Endodermal cell (in vitro differentiated cells): ENCODE results near the gene AKR1C2. TPM values are rescaled to one million over a fixed set of nuclear protein-coding genes. Genes with fewer than 3 reads are reported as not detected.
"Not testable (repeated sequence)": the region's sequence is repeated elsewhere in the genome, so short reads cannot be mapped to it uniquely, and the experiment has no call there.

Experiments used
- DNase-seq: peaks from one replicate; pipeline ENCODE4 v3.0.0-alpha.2; 2017
- H3K27ac ChIP-seq: 2 replicates; pipeline ENCODE4 v1.5.1; 2013; ENCODE audit warnings: mild to moderate bottlenecking, low read depth, low read length, moderate library complexity
- H3K27me3 ChIP-seq: 2 replicates; pipeline ENCODE4 v1.6.1; 2013; ENCODE audit warnings: mild to moderate bottlenecking, low read length, moderate library complexity; ENCODE audit not compliant: insufficient read depth, control insufficient read depth, poor library complexity, severe bottlenecking
- H3K36me3 ChIP-seq: 2 replicates; pipeline ENCODE4 v1.7.0; 2013; ENCODE audit warnings: mild to moderate bottlenecking, low read length, moderate library complexity; ENCODE audit not compliant: control insufficient read depth, insufficient read depth
- H3K4me1 ChIP-seq: one replicate; pipeline ENCODE4 v1.7.0; 2013; ENCODE audit warnings: low read length; ENCODE audit not compliant: control insufficient read depth, insufficient read depth
- H3K4me3 ChIP-seq: 2 replicates; pipeline ENCODE4 v1.5.1; 2013; ENCODE audit warnings: mild to moderate bottlenecking, low read length, moderate library complexity
- H3K9ac ChIP-seq: 2 replicates; pipeline ENCODE4 v1.6.1; 2013; ENCODE audit warnings: mild to moderate bottlenecking, low read length, moderate library complexity; ENCODE audit not compliant: poor library complexity, severe bottlenecking; ENCODE audit errors: extremely low read depth
- H3K9me3 ChIP-seq: 2 replicates; pipeline ENCODE4 v1.6.1; 2013; ENCODE audit warnings: mild to moderate bottlenecking, low read length, moderate library complexity; ENCODE audit not compliant: control insufficient read depth
- H3K27ac Mint-ChIP-seq: 2 replicates; pipeline ENCODE4 v1.8.0; 2020; ENCODE audit warnings: mixed read lengths
- H3K27me3 Mint-ChIP-seq: 2 replicates; pipeline ENCODE4 v1.8.0; 2021; ENCODE audit warnings: mild to moderate bottlenecking, mixed read lengths; ENCODE audit not compliant: insufficient read depth
- H3K36me3 Mint-ChIP-seq: 2 replicates; pipeline ENCODE4 v1.8.0; 2020; ENCODE audit warnings: low read depth, mixed read lengths
- H3K4me1 Mint-ChIP-seq: 2 replicates; pipeline ENCODE4 v1.8.0; 2020; ENCODE audit warnings: mixed read lengths
- H3K4me3 Mint-ChIP-seq: 2 replicates; pipeline ENCODE4 v1.8.0; 2020; ENCODE audit warnings: mild to moderate bottlenecking, moderate library complexity, mixed read lengths
- H3K9me3 Mint-ChIP-seq: 2 replicates; pipeline ENCODE4 v1.8.0; 2020; ENCODE audit warnings: mild to moderate bottlenecking, mixed read lengths
- CTCF ChIP-seq: fragments of 200-600 bp; sonication (generic); conservative IDR thresholded peaks from 2 replicates; pipeline ENCODE4 v1.5.0; 2021; ENCODE audit warnings: antibody characterized with exemption, mild to moderate bottlenecking
- WGBS, 2 experiments: methylation state at CpG; one replicate each; pipeline versions ENCODE4 v1.1.5 to v1.1.7; 2013; ENCODE audit warnings: missing lambda C conversion rate in 2 of 2, mixed read lengths in 1 of 2; ENCODE audit not compliant: insufficient coverage in 1 of 2, insufficient read length in 1 of 2; 5-methylcytosine and 5-hydroxymethylcytosine counted together
- total RNA-seq, 2 donors: library from RNA; stranded (reverse); fragmentation: NEBNext Ultra II Directional in 1 of 2; extraction: Animal tissue kit (Norgen Biotek cat#: 25700) in 1 of 2; gene quantifications; 2 replicates in 1 of 2; 3 replicates in 1 of 2; pipeline ENCODE4 v1.2.1, GENCODE V29; 2021

The AKR1C2 gene
- total RNA-seq, 2 donors from 2014 or later: 0.33 to 0.89 TPM

- Mint-ChIP-seq H3K4me3 (no peak overlapping the region), H3K9me3 (peaks cover 3% of the 10 kb centered on the region), H3K4me1 (peaks cover 1% of the 10 kb centered on the region), H3K36me3 (no peaks in the 10 kb centered on the region), H3K27me3 (peaks cover 3% of the 10 kb centered on the region), H3K27ac (peak overlapping the region; percentile 15)
- no peak for DNase-seq
- Histone ChIP-seq H3K27ac (no peak overlapping the region), H3K9me3 (no peaks in the 10 kb centered on the region), H3K27me3 (no peaks in the 10 kb centered on the region), H3K4me1 (no peaks in the 10 kb centered on the region), H3K9ac (no peak overlapping the region), H3K36me3 (no peaks in the 10 kb centered on the region), H3K4me3 (no peak overlapping the region)
- 90 to 94% methylated on average over 3 to 5 of the region's 5 CpGs for WGBS, 2 experiments
- no peak for TF ChIP-seq CTCF
Measured at GRCh38 chr10:4941540-4942330, 61.9 kb downstream of the AKR1C2 start.

- H3K9me3 Mint-ChIP-seq, H3K4me3 Mint-ChIP-seq, H3K9ac ChIP-seq, H3K27me3 Mint-ChIP-seq, DNase-seq, H3K27me3 ChIP-seq, H3K4me1 Mint-ChIP-seq, H3K4me1 ChIP-seq, H3K36me3 Mint-ChIP-seq, H3K36me3 ChIP-seq, H3K9me3 ChIP-seq, H3K4me3 ChIP-seq, H3K27ac ChIP-seq, H3K27ac Mint-ChIP-seq: not testable (repeated sequence)
- 92 to 100% methylated on average over 2 of the region's 2 CpGs for WGBS, 2 experiments
Measured at GRCh38 chr10:4940909-4941308, 62.7 kb downstream of the AKR1C2 start.

- not testable (repeated sequence) for H3K36me3 ChIP-seq, H3K4me3 ChIP-seq, H3K27ac ChIP-seq, H3K4me1 ChIP-seq, H3K4me1 Mint-ChIP-seq, DNase-seq, H3K4me3 Mint-ChIP-seq, H3K9ac ChIP-seq, H3K9me3 Mint-ChIP-seq, H3K36me3 Mint-ChIP-seq, H3K27me3 ChIP-seq, H3K27ac Mint-ChIP-seq, H3K27me3 Mint-ChIP-seq, H3K9me3 ChIP-seq
- 90 to 100% methylated on average over 1 to 4 of the region's 6 CpGs for WGBS, 2 experiments
Measured at GRCh38 chr10:4940073-4940428, 63.6 kb downstream of the AKR1C2 start.

GRCh38 chr10:4939224-4940072 lies 64.2 kb downstream of the AKR1C2 start:
- Histone ChIP-seq H3K4me1 (no peaks in the 10 kb centered on the region), H3K4me3 (no peak overlapping the region), H3K9ac (no peak overlapping the region), H3K9me3 (no peaks in the 10 kb centered on the region), H3K27ac (no peak overlapping the region), H3K27me3 (no peaks in the 10 kb centered on the region), H3K36me3 (no peaks in the 10 kb centered on the region)
- 78 to 81% methylated on average over 5 to 7 of the region's 7 CpGs for WGBS, 2 experiments
- Mint-ChIP-seq H3K27me3 (no peaks in the 10 kb centered on the region), H3K9me3 (peaks cover 7% of the 10 kb centered on the region), H3K4me1 (peaks cover 1% of the 10 kb centered on the region), H3K36me3 (no peaks in the 10 kb centered on the region), H3K4me3 (no peak overlapping the region), H3K27ac (no peak overlapping the region)
- no peak for TF ChIP-seq CTCF
- DNase-seq: no peak
